ENCODE measurements around the gene MYH1.

MYH1 gene

DNA sequence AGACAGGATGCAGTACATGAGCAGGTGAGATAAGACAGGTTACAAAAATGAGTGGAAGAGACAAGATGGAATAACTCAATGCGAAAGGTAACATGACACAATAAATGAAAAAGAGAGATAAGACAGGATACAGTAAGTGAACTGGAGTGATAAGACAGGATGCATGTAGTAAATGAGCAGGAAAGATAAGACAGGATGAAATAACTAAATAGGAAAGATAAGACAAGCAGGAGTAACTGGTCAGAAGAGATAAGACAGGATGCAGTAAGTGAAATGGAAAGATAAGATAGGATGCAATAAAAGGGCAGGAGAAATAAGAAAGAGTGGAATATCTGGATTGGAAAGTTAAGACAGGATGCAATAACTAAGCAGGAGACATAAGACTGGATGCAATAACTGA is 40.6 kb downstream of the MYH1 start:
- FAIRE-seq: no peak

GRCh38 chr17:10474536-10474935 is 43.8 kb downstream of the MYH1 start:
- no peak for FAIRE-seq

- FAIRE-seq: no peak
These were observed 46.5 kb downstream of the MYH1 start for GRCh38 chr17:10471858-10472257.

DNA sequence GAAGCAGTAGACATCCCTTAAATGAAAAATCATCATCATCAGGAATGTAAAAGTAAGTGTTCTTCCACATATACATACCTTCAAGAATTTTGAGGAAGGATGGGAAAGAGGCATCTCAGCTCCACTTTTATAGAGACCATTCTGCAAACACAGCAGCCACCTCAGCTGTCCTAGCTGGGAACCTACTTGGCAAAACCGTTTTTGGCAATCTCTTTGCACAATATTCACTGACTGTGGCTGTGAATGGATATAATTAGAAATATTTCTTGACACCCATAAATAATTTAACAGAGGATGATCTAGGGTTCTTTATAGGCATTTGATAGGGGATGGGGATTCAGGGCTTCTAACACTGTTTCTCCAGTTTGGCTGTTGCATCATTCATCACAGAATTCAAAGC is 48.9 kb downstream of the MYH1 start, which contains the start of gene MYH4:
TSS of gene MYH4 (minus strand) at position 101 of the 400 bp plus-strand sequence. CDS start 2,814 bp downstream, outside the sequence.
- FAIRE-seq: no peak

- FAIRE-seq: no peak
These were observed 54.9 kb downstream of the MYH1 start for GRCh38 chr17:10463402-10463801.

- FAIRE-seq: no peak
These were observed 58.3 kb downstream of the MYH1 start for GRCh38 chr17:10460062-10460461.

DNA sequence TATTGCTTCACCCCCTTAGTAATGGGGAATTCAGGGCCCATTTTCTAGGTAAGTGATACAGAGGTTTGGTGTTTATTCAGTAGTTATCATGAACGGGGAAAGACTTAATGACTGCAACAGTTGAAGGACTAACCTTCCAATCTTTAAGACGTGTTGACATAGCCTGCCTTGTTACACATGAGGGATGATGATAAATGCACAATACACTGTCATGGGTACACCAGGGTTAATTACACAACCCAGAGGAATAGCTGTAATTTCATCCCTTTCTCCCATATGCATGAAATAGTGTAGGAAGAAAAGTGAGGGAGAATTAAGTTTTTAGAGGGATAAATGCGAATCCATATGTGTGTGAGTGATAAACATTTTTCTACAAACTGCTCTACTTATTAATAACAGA is 59.6 kb downstream of the MYH1 start:
- FAIRE-seq: no peak

GRCh38 chr17:10457952-10458351 is 60.4 kb downstream of the MYH1 start:
- FAIRE-seq: no peak

DNA sequence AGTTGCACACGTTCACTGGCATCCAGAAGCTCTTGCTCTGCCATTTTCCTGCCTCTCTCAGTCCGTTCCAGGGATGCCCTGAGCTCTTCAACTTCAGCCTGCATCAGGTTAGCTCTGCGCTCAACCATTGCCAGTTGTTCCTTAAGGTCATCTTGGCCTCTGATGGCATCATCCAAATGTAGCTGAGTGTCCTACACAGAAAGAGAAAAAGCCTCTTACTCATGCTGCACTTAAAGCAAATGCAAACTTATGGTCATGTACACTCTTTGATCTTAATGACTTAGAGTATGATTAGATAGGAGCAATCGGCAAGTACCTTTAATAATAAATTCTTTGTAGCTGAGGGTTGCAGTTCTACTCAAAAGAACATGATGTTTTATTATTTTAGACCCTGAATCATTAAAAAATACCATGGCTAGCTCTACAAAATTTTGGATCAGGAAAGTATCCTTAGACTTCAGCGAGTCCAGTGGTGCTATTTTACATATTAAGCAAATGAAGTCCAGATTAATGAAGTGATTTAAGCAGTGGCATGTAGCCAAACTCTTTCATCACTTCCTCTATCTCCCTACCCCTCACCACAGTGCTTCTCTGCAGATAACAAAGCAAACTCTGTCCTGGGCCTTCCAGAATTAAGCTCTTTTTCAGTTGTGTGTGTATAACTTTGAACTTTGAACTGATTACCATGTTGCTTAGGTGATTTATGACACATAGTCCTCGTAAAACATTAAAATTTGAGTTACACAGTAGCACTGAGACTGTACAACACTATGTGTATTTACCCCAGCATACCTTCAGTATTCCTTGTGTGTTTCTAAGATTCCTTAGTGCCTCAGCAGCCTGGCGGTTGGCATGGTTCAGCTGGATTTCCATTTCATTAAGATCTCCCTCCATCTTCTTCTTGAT is 71.1 kb downstream of the MYH1 start:
- no peak for FAIRE-seq

Data from A204.1 (cell line).